CD14-positive monocyte (primary cell): ENCODE measurements around the gene ICOS. TPM values are rescaled to one million over a fixed set of nuclear protein-coding genes. Genes with fewer than 3 reads are reported as not detected.

Experiments
- DNase-seq, 3 donors: peaks; one replicate each; pipeline ENCODE4 v3.0.0-alpha.2; 2011 to 2022
- H2AFZ ChIP-seq: 2 replicates; pipeline ENCODE4 v1.6.0; 2012; ENCODE audit warnings: mild to moderate bottlenecking, low read depth, low read length, inconsistent platforms; ENCODE audit not compliant: insufficient read depth, poor library complexity, severe bottlenecking
- H3K27ac ChIP-seq, 2 donors: 1 replicate in 1 of 2; 2 replicates in 1 of 2; pipeline ENCODE4 v1.5.1; 2012 to 2013; ENCODE audit warnings: low read length in 2 of 2, control low read depth in 1 of 2, inconsistent platforms in 1 of 2, low read depth in 1 of 2, mild to moderate bottlenecking in 1 of 2
- H3K27me3 ChIP-seq, 2 donors: one replicate each; pipeline versions ENCODE4 v1.6.0 to v1.6.1; 2011 to 2013; ENCODE audit warnings: low read length in 2 of 2; ENCODE audit not compliant: control insufficient read depth in 2 of 2, insufficient read depth in 2 of 2
- H3K36me3 ChIP-seq, 2 donors: replicated peaks in 1 of 2; 1 replicate in 1 of 2; 2 replicates in 1 of 2; pipeline versions ENCODE4 v1.5.1 to v1.6.1; 2012 to 2013; ENCODE audit warnings: low read length in 2 of 2, control low read depth in 1 of 2, inconsistent platforms in 1 of 2, mild to moderate bottlenecking in 1 of 2; ENCODE audit not compliant: insufficient read depth in 2 of 2, control insufficient read depth in 1 of 2
- H3K4me1 ChIP-seq, 2 donors: 1 replicate in 1 of 2; 2 replicates in 1 of 2; pipeline versions ENCODE4 v1.5.1 to v1.6.1; 2012 to 2013; ENCODE audit warnings: low read length in 2 of 2, control low read depth in 1 of 2, inconsistent platforms in 1 of 2, mild to moderate bottlenecking in 1 of 2, moderate library complexity in 1 of 2; ENCODE audit not compliant: insufficient read depth in 2 of 2, control insufficient read depth in 1 of 2
- H3K4me2 ChIP-seq: replicated peaks from 2 replicates; pipeline ENCODE3; 2012; ENCODE audit warnings: low read length, moderate library complexity, mild to moderate bottlenecking; ENCODE audit not compliant: poor library complexity, severe bottlenecking; ENCODE audit errors: extremely low read depth
- H3K4me3 ChIP-seq, 3 experiments: fragments of 200-600 bp in 1 of 3; sonication (generic) in 1 of 3; replicated peaks in 1 of 3; 1 replicate in 2 of 3; 2 replicates in 1 of 3; pipeline ENCODE4 v1.5.1; 2011 to 2013; ENCODE audit warnings: low read length in 3 of 3, mild to moderate bottlenecking in 3 of 3, control low read depth in 2 of 3, low read depth in 2 of 3, inconsistent platforms in 1 of 3, moderate library complexity in 1 of 3
- H3K79me2 ChIP-seq: 2 replicates; pipeline ENCODE4 v1.6.0; 2012; ENCODE audit warnings: mild to moderate bottlenecking, control low read depth, inconsistent platforms, low read length, moderate library complexity; ENCODE audit not compliant: insufficient read depth
- H3K9ac ChIP-seq: 2 replicates; pipeline ENCODE4 v1.6.0; 2017; ENCODE audit warnings: low read length, mild to moderate bottlenecking; ENCODE audit not compliant: insufficient read depth, poor library complexity, severe bottlenecking
- H3K9me3 ChIP-seq, 2 donors: replicated peaks in 1 of 2; 1 replicate in 1 of 2; 2 replicates in 1 of 2; pipeline versions ENCODE4 v1.5.1 to v1.6.1; 2012 to 2013; ENCODE audit warnings: low read length in 2 of 2, control low read depth in 1 of 2; ENCODE audit not compliant: control insufficient read depth in 1 of 2, insufficient read depth in 1 of 2
- H4K20me1 ChIP-seq: 2 replicates; pipeline ENCODE4 v1.6.0; 2012; ENCODE audit warnings: mild to moderate bottlenecking, low read length, control low read depth, moderate library complexity; ENCODE audit not compliant: insufficient read depth
- H3K27ac Mint-ChIP-seq, 7 donors: one replicate each; pipeline ENCODE4 v1.8.0; 2020; ENCODE audit warnings: mild to moderate bottlenecking in 7 of 7, mixed read lengths in 7 of 7, moderate library complexity in 6 of 7, inconsistent platforms in 2 of 7
- H3K27me3 Mint-ChIP-seq, 3 donors: one replicate each; pipeline ENCODE4 v1.8.0; 2021 to 2022; ENCODE audit warnings: low read depth in 3 of 3, mild to moderate bottlenecking in 3 of 3, mixed read lengths in 3 of 3, moderate library complexity in 3 of 3, inconsistent platforms in 1 of 3
- H3K36me3 Mint-ChIP-seq, 2 donors: one replicate each; pipeline ENCODE4 v1.8.0; 2020; ENCODE audit warnings: mixed read lengths in 2 of 2, inconsistent platforms in 1 of 2, mild to moderate bottlenecking in 1 of 2
- H3K4me1 Mint-ChIP-seq: one replicate; pipeline ENCODE4 v1.8.0; 2020; ENCODE audit warnings: mild to moderate bottlenecking, mixed read lengths
- H3K4me3 Mint-ChIP-seq, 2 donors: one replicate each; pipeline ENCODE4 v1.8.0; 2020; ENCODE audit warnings: mild to moderate bottlenecking in 2 of 2, mixed read lengths in 2 of 2, moderate library complexity in 1 of 2
- H3K9me3 Mint-ChIP-seq, 7 donors: one replicate each; pipeline ENCODE4 v1.8.0; 2020 to 2022; ENCODE audit warnings: mixed read lengths in 7 of 7, mild to moderate bottlenecking in 6 of 7, moderate library complexity in 6 of 7, inconsistent platforms in 2 of 7
- WGBS: methylation state at CpG from one replicate; pipeline ENCODE4 v1.1.5; 2013; ENCODE audit warnings: missing lambda C conversion rate; ENCODE audit not compliant: insufficient coverage; 5-methylcytosine and 5-hydroxymethylcytosine counted together
- intact Hi-C, 2 donors: fragments of 100-400 bp; cut with micrococcal nuclease; formaldehyde crosslinking; loops; one replicate each; pipeline versions ENCODE4 v1.15.0 to v1.15.1; 2023
- polyA minus RNA-seq: library from RNA; depleted of rRNA, polyadenylated mRNA; stranded (reverse); fragments of >200 nt; gene quantifications from 2 replicates; pipeline ENCODE4 v1.2.3, GENCODE V29; 2012
- polyA plus RNA-seq, 3 donors: library from polyadenylated mRNA; depleted of rRNA in 1 of 3; unstranded in 2 of 3; stranded (reverse) in 1 of 3; fragments of 300-500 nt in 2 of 3; fragments of >200 nt in 1 of 3; fragmentation: Illumina TruSeq in 2 of 3; gene quantifications; 1 replicate in 2 of 3; 2 replicates in 1 of 3; pipeline ENCODE4 v1.2.3, GENCODE V29; 2012 to 2021
- total RNA-seq, 12 experiments: library from RNA in 1 of 12; stranded (reverse) in 1 of 12; fragments of 120-200 nt in 1 of 12; gene quantifications; one replicate each; pipeline ENCODE4 v1.2.4 and lab custom pipeline; 2013 to 2026; ENCODE audit warnings: mixed read lengths in 6 of 12, inconsistent platforms in 1 of 12
- TF ChIP-seq, protein P1 (sequence below): fragments of 200-600 bp; IDR thresholded peaks from one replicate; pipeline ENCODE4 v1.8.0; 2022; ENCODE audit warnings: antibody characterized with exemption, mild to moderate bottlenecking

Gene ICOS, protein sequence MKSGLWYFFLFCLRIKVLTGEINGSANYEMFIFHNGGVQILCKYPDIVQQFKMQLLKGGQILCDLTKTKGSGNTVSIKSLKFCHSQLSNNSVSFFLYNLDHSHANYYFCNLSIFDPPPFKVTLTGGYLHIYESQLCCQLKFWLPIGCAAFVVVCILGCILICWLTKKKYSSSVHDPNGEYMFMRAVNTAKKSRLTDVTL
- 0.04 TPM for total RNA-seq (2013)
- under 1 TPM in 2 of 3 donors, not detected in 1; 0.03 to 0.13 TPM for polyA plus RNA-seq
- polyA minus RNA-seq = not detected in 2 replicates
- 0.05 to 1.2 (median 0.12) reads per million in 11 experiments for total RNA-seq (lab: John Stamatoyannopoulos, UW)

DNA sequence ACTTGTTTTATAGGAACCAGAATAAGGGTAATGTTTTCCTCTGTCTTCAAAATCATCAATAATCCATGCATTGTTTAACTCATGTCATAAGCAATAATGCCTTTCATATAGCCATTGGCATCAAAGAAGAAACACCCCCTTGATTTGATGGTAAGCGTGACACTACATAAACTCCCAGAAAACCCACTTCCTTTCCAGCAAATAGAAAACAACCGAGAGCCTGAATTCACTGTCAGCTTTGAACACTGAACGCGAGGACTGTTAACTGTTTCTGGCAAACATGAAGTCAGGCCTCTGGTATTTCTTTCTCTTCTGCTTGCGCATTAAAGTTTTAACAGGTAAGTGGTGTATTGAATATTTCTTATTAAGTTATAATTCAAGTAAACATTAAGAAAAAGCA lies at the start of gene ICOS:
ICOS (plus strand) TSS at position 229 of the 400 bp plus-strand sequence; CDS start at position 281, 52 bp downstream.
- no peak within 1 kb of the TSS for H2AFZ ChIP-seq
- H3K4me2 ChIP-seq = no peak within 1 kb of the TSS
- no peaks in the 10 kb centered on the region for H3K9me3 ChIP-seq
- no peak within 1 kb of the TSS for H3K9ac ChIP-seq
- no peaks in the 10 kb centered on the region for H3K27me3 ChIP-seq
- no peaks in the 10 kb centered on the region for H3K36me3 ChIP-seq
- H3K9me3 Mint-ChIP-seq = peaks cover 0 to 3% (median 0%) of the 10 kb centered on the region in 7 donors
- 47% methylated on average over 3 of the region's 5 CpGs for WGBS
- no peaks in the 10 kb centered on the region for H3K36me3 Mint-ChIP-seq
- no peaks in the 10 kb centered on the region for H4K20me1 ChIP-seq
- DNase-seq = no peak
- H3K27ac ChIP-seq = no peak within 1 kb of the TSS
- H3K4me1 Mint-ChIP-seq = no peaks in the 10 kb centered on the region
- no peak within 1 kb of the TSS for H3K27ac Mint-ChIP-seq
- H3K79me2 ChIP-seq = no peaks in the 10 kb centered on the region
- H3K4me1 ChIP-seq = no peaks in the 10 kb centered on the region
- H3K4me3 Mint-ChIP-seq = no peak within 1 kb of the TSS
- intact Hi-C loops = no loop called here
- no peak within 1 kb of the TSS for H3K4me3 ChIP-seq
- TF ChIP-seq, protein P1, sequence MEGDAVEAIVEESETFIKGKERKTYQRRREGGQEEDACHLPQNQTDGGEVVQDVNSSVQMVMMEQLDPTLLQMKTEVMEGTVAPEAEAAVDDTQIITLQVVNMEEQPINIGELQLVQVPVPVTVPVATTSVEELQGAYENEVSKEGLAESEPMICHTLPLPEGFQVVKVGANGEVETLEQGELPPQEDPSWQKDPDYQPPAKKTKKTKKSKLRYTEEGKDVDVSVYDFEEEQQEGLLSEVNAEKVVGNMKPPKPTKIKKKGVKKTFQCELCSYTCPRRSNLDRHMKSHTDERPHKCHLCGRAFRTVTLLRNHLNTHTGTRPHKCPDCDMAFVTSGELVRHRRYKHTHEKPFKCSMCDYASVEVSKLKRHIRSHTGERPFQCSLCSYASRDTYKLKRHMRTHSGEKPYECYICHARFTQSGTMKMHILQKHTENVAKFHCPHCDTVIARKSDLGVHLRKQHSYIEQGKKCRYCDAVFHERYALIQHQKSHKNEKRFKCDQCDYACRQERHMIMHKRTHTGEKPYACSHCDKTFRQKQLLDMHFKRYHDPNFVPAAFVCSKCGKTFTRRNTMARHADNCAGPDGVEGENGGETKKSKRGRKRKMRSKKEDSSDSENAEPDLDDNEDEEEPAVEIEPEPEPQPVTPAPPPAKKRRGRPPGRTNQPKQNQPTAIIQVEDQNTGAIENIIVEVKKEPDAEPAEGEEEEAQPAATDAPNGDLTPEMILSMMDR = no peak
- H3K27me3 Mint-ChIP-seq = peaks cover 2 to 4% (median 3%) of the 10 kb centered on the region in 3 donors

DNA sequence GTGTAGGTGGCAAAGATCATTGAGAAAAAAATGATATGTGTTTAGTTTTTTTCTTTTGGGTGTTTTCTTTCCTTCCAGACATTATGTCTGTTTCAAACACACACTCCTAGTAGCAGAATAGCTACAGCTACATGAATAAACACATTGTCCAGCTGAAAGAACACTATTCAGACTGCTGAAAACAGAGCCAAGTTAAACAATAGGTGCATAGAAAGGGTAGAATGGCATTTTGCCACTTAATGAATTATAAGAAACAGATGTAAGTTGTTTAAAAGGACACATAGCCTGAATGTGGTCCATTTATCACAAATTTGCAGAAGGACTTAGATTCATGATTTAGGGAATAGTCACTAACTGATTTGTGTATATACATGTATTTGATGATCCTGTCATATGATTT lies 48.9 kb upstream of the ICOS start:
- H3K4me1 Mint-ChIP-seq = peaks cover 79% of the 10 kb centered on the region
- intact Hi-C loops = no loop called here
- H3K9me3 ChIP-seq = no peaks in the 10 kb centered on the region

More for the DNA sequence above, 48.9 kb upstream of the ICOS start:
- H3K27me3 ChIP-seq = no peaks in the 10 kb centered on the region
- H4K20me1 ChIP-seq = no peaks in the 10 kb centered on the region
- Mint-ChIP-seq H3K27me3 (no peaks in the 10 kb centered on the region), H3K9me3 (peaks cover 0 to 2% (median 0%) of the 10 kb centered on the region in 7 donors), H3K27ac (peak overlapping the region in 1 of 7 donors; percentile 83), H3K36me3 (peaks cover 3 to 4% of the 10 kb centered on the region in 2 donors), H3K4me3 (no peak overlapping the region)
- peak overlapping the region in 1 of 3 experiments; percentile 25 for H3K4me3 ChIP-seq
- H3K9ac ChIP-seq = no peak overlapping the region
- peak overlapping the region in 1 of 2 donors; percentile 69 for H3K27ac ChIP-seq
- TF ChIP-seq, protein P1 = no peak
- no peak for DNase-seq
- peaks cover 77 to 81% of the 10 kb centered on the region in 2 donors for H3K4me1 ChIP-seq
- H3K79me2 ChIP-seq = no peaks in the 10 kb centered on the region
- H3K4me2 ChIP-seq = no peak overlapping the region
- H2AFZ ChIP-seq = no peak overlapping the region
- H3K36me3 ChIP-seq = no peaks in the 10 kb centered on the region
